ENCODE results near the gene CAV3.

- TF ChIP-seq, protein P1, sequence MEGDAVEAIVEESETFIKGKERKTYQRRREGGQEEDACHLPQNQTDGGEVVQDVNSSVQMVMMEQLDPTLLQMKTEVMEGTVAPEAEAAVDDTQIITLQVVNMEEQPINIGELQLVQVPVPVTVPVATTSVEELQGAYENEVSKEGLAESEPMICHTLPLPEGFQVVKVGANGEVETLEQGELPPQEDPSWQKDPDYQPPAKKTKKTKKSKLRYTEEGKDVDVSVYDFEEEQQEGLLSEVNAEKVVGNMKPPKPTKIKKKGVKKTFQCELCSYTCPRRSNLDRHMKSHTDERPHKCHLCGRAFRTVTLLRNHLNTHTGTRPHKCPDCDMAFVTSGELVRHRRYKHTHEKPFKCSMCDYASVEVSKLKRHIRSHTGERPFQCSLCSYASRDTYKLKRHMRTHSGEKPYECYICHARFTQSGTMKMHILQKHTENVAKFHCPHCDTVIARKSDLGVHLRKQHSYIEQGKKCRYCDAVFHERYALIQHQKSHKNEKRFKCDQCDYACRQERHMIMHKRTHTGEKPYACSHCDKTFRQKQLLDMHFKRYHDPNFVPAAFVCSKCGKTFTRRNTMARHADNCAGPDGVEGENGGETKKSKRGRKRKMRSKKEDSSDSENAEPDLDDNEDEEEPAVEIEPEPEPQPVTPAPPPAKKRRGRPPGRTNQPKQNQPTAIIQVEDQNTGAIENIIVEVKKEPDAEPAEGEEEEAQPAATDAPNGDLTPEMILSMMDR (IDR thresholded peaks at IDR 0.05): no peak
- no peak for TF ChIP-seq EP300 (IDR thresholded peaks at IDR 0.05)
These were observed 21.3 kb upstream of the CAV3 start for GRCh38 chr3:8712045-8712907.

All from ovary (tissue), 3 donors.